K562 (cell line): ENCODE data around the gene KBTBD3. TPM values are rescaled to one million over a fixed set of nuclear protein-coding genes. Genes with fewer than 3 reads are reported as not detected.

Experiments used
- ARID3A ChIP-seq: IDR thresholded peaks from 2 replicates; pipeline ENCODE4 v1.6.1; 2012; ENCODE audit warnings: low read depth, low read length, improper control_type of control experiment, borderline replicate concordance
- ATF6 ChIP-seq: sonication (generic); formaldehyde crosslinking; IDR thresholded peaks from 2 replicates; pipeline ENCODE4 v1.4.0; 2020; ENCODE audit warnings: mild to moderate bottlenecking, missing genetic modification reagents
- BCOR ChIP-seq: fragments of 450-650 bp; IDR thresholded peaks from 2 replicates; pipeline ENCODE4 v1.6.1; 2016
- BHLHE40 ChIP-seq: IDR thresholded peaks from 2 replicates; pipeline ENCODE4 v1.6.1; 2011; ENCODE audit warnings: low read length, improper control_type of control experiment
- CAMTA2 ChIP-seq: fragments of 250-450 bp; sonication (Bioruptor Pico); conservative IDR thresholded peaks from 2 replicates; pipeline ENCODE4 v1.5.1; 2022
- CHD2 ChIP-seq: IDR thresholded peaks from 2 replicates; pipeline ENCODE4 v1.6.1; 2011; ENCODE audit warnings: low read depth, low read length
- HINFP ChIP-seq: fragments of 450-650 bp; conservative IDR thresholded peaks from 2 replicates; pipeline ENCODE4 v1.6.1; 2016; ENCODE audit warnings: missing genetic modification characterization, low read depth, mild to moderate bottlenecking, control low read depth, missing compliant biosample characterization
- LEF1 ChIP-seq: fragments of 450-650 bp; IDR thresholded peaks from 2 replicates; pipeline ENCODE4 v1.6.1; 2016; ENCODE audit warnings: mild to moderate bottlenecking
- MTA2 ChIP-seq: fragments of 450-650 bp; IDR thresholded peaks from 2 replicates; pipeline ENCODE4 v1.6.1; 2016; ENCODE audit warnings: low read depth
- RBM39 ChIP-seq: fragments of 200-400 bp; formaldehyde crosslinking; optimal IDR thresholded peaks from 2 replicates; pipeline ENCODE3; 2018; ENCODE audit warnings: low read depth, low read length
- ZNF143 ChIP-seq: sonication (generic); formaldehyde crosslinking; IDR thresholded peaks from 2 replicates; pipeline ENCODE4 v1.9.0; 2022; ENCODE audit warnings: mild to moderate bottlenecking, missing genetic modification reagents
- ZNF184 ChIP-seq: sonication (generic); formaldehyde crosslinking; IDR thresholded peaks from 2 replicates; pipeline ENCODE4 v1.5.0; 2020; ENCODE audit warnings: missing genetic modification reagents
- ZNF551 ChIP-seq: fragments of 250-450 bp; sonication (Bioruptor Pico); IDR thresholded peaks from 2 replicates; pipeline ENCODE4 v1.5.0; 2021; ENCODE audit warnings: mild to moderate bottlenecking, moderate library complexity
- ZNF76 ChIP-seq: fragments of 250-450 bp; sonication (Bioruptor Pico); IDR thresholded peaks from 2 replicates; pipeline ENCODE4 v1.4.0; 2020; ENCODE audit warnings: mild to moderate bottlenecking, moderate library complexity, borderline replicate concordance
- polyA plus RNA-seq, 8 experiments: library from polyadenylated mRNA; depleted of rRNA in 4 of 8; stranded (reverse) in 5 of 8; unstranded in 3 of 8; fragments of >200 nt; fragmentation: Nextera tagmentation in 2 of 8; fragmentation: Illumina TruSeq in 1 of 8; extraction: Ambion mirVana in 2 of 8; extraction: Trizol in 1 of 8; gene quantifications; 2 replicates each; pipeline versions ENCODE4 v1.2.1 to v1.2.3, GENCODE V29; 2011 to 2014; ENCODE audit warnings: inconsistent platforms in 1 of 8, missing spikeins in 1 of 8
- total RNA-seq, 7 experiments: library from RNA; depleted of rRNA in 6 of 7; stranded (reverse); fragments of >200 nt in 6 of 7; fragmentation: Illumina TruSeq in 2 of 7; extraction: Trizol in 2 of 7; gene quantifications; 2 replicates each; pipeline versions ENCODE4 v1.2.1 to v1.2.3, GENCODE V29; 2011 to 2021; ENCODE audit warnings: low replicate concordance in 1 of 7
- TF ChIP-seq, protein P1 (sequence below), 2 experiments: fragments of 450-650 bp in 1 of 2; sonication (generic) in 1 of 2; formaldehyde crosslinking; conservative IDR thresholded peaks; 2 replicates each; pipeline versions ENCODE4 v1.4.0 to v1.8.1; 2020 to 2022; ENCODE audit warnings: mild to moderate bottlenecking in 1 of 2, missing genetic modification reagents in 1 of 2
- TF ChIP-seq, protein P2 (sequence below): fragments of 450-650 bp; formaldehyde crosslinking; IDR thresholded peaks from 2 replicates; pipeline ENCODE4 v1.4.0; 2020; ENCODE audit warnings: mild to moderate bottlenecking, moderate library complexity

Gene KBTBD3
- total and polyA plus RNA-seq, 9 of the 15 experiments (the other 6 are each of a cell fraction or from before 2014, with no cell fraction given), result 4.2 to 31.2 (median 6.4) TPM

DNA sequence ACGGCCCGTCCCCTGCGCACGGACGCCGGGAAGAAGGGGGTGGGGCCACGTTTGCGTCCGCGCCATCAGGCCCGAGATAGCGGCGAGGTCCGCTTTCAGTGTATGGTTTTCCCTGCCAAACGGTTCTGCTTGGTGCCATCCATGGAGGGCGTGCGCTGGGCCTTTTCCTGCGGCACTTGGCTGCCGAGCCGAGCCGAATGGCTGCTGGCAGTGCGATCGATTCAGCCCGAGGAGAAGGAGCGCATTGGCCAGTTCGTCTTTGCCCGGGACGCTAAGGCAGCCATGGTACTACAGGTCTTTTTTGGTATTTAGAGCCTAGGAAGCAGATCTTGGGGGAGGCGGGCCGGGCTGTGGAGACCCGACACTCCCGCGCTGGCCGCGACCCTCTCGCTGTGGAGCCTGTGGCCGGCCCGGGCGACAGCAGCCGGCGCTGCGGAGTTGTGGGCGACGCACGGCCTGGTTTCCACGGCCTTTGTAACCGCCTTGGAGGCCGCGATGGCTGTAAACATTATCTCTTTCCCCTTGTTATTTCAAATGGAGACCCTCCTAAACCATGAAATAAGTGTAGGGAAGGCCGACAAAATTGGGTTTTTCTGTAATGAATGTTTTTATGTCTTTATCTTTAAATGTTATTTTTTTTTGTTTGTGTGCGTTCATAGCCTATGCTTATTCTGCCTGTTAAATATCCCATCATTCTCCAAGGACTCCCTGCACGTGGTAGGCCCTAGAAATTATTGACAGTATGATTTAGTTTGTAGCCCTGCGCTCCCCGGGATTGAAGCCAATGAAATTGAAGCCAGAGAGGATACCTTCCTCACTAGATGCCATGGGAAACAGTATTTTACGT, 685 bp upstream of the KBTBD3 start, which contains the start of gene AASDHPPT (continued):
- TF ChIP-seq ATF6 (CRISPR knock-in tag), result 0 out of 2 replicates have a peak, but pooled peaks have one; percentile 39
- TF ChIP-seq ZNF76 (CRISPR knock-in tag), result peak; percentile 37; the same call in 1 of the 2 replicates
- TF ChIP-seq ARID3A, result no peak
- TF ChIP-seq HINFP (tag), result no peak
- TF ChIP-seq CAMTA2 (CRISPR knock-in tag), result no peak
- TF ChIP-seq ZNF184 (CRISPR knock-in tag), result no peak
- TF ChIP-seq RBM39, result no peak
- TF ChIP-seq, protein P1, sequence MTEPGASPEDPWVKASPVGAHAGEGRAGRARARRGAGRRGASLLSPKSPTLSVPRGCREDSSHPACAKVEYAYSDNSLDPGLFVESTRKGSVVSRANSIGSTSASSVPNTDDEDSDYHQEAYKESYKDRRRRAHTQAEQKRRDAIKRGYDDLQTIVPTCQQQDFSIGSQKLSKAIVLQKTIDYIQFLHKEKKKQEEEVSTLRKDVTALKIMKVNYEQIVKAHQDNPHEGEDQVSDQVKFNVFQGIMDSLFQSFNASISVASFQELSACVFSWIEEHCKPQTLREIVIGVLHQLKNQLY (CRISPR knock-in tag; conservative IDR thresholded peaks at IDR 0.05), result no peak
- no peak for TF ChIP-seq ZNF551 (CRISPR knock-in tag)
- no peak for TF ChIP-seq LEF1
- no peak for TF ChIP-seq MTA2
- TF ChIP-seq, protein P2, sequence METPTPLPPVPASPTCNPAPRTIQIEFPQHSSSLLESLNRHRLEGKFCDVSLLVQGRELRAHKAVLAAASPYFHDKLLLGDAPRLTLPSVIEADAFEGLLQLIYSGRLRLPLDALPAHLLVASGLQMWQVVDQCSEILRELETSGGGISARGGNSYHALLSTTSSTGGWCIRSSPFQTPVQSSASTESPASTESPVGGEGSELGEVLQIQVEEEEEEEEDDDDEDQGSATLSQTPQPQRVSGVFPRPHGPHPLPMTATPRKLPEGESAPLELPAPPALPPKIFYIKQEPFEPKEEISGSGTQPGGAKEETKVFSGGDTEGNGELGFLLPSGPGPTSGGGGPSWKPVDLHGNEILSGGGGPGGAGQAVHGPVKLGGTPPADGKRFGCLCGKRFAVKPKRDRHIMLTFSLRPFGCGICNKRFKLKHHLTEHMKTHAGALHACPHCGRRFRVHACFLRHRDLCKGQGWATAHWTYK, result 0 out of 2 replicates have a peak, but pooled peaks have one; percentile 35
- no peak for TF ChIP-seq BCOR
- 0 out of 2 replicates have a peak, but pooled peaks have one; percentile 4 for TF ChIP-seq BHLHE40
- no peak; the same call in 1 of the 2 replicates for TF ChIP-seq ZNF143 (CRISPR knock-in tag)
- no peak for TF ChIP-seq CHD2
